ENCODE data around the gene GNG10. TPM values are rescaled to one million over a fixed set of nuclear protein-coding genes. Genes with fewer than 3 reads are reported as not detected.
"Not testable (repeated sequence)": the region's sequence is repeated elsewhere in the genome, so short reads cannot be mapped to it uniquely, and the experiment has no call there.

The GNG10 gene
- total RNA-seq, 1 donor from 2014 or later, result 27.5 TPM

- peaks cover 7% of the 10 kb centered on the region for H3K36me3 Mint-ChIP-seq (ENCODE audit: insufficient read depth)
- H3K27ac Mint-ChIP-seq, result peak overlapping the region; percentile 96
- DNase-seq (ENCODE audit: low spot score, unreplicated experiment), result no peak
- TF ChIP-seq, protein P1, sequence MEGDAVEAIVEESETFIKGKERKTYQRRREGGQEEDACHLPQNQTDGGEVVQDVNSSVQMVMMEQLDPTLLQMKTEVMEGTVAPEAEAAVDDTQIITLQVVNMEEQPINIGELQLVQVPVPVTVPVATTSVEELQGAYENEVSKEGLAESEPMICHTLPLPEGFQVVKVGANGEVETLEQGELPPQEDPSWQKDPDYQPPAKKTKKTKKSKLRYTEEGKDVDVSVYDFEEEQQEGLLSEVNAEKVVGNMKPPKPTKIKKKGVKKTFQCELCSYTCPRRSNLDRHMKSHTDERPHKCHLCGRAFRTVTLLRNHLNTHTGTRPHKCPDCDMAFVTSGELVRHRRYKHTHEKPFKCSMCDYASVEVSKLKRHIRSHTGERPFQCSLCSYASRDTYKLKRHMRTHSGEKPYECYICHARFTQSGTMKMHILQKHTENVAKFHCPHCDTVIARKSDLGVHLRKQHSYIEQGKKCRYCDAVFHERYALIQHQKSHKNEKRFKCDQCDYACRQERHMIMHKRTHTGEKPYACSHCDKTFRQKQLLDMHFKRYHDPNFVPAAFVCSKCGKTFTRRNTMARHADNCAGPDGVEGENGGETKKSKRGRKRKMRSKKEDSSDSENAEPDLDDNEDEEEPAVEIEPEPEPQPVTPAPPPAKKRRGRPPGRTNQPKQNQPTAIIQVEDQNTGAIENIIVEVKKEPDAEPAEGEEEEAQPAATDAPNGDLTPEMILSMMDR (IDR thresholded peaks at IDR 0.05; ENCODE audit: unreplicated experiment), result no peak
- peak overlapping the region; percentile 97 for H3K4me3 Mint-ChIP-seq (ENCODE audit: low read depth)
- H3K4me1 Mint-ChIP-seq (ENCODE audit: low read depth), result peaks cover 18% of the 10 kb centered on the region
- H3K9me3 Mint-ChIP-seq (ENCODE audit: low read depth), result no peaks in the 10 kb centered on the region
- peaks cover 17% of the 10 kb centered on the region for H3K27me3 Mint-ChIP-seq
Observed at GRCh38 chr9:111662576-111663300, 1.3 kb downstream of the GNG10 start.

DNA sequence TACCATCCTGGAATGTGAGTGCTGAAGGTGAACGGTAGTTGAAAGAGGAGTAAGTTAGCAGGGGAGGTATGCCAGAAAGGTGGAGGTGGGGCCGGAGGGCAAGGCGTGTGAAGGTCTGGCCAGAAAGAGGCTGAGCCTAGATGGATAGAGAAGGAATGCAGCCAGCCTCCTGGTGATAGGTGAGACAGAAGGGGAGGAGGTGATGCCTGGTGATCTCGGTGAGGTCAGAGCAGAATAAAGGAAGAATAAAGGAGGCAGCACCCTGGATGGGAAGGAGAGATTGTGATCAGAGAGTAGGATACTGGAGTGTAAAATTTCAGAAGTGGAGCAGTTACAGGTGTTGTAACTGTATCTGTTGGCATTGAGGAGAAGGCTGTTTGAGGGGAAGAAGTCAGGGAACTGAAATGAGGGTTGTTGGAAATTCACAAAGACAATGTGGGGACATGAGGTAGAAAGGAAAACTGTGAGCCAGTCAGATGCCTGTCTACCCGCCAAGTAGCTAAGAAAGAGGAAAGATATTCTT is 2.0 kb downstream of the GNG10 start:
- no peaks in the 10 kb centered on the region for H3K9me3 Mint-ChIP-seq (ENCODE audit: low read depth)

DNA sequence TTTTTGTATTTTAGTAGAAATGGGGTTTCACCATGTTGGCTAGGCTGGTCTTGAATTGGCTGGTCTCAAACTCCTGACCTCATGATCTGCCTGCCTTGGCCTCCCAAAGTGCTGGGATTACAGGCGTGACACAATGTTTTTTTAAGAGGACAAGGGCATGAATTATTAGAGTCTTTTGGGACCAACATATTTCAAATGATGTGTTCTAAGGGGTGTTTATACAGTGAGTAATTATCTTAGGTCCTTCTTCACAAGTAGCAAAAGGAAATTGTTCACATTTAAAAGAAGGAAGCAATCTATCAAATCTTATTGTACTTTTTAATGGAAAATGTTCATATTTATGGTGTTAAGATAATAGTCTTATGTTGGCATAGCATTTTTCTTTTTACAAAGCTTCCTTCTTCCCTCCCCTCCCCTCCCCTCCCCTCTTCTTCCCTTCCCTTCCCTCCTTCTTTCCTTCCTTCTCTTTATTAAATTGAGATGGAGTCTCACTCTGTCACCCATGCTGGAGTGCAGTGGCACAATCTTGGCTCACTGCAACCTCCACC is 6.7 kb downstream of the GNG10 start:
- DNase-seq (ENCODE audit: low spot score, unreplicated experiment), result no peak
- Mint-ChIP-seq H3K4me3 (ENCODE audit: low read depth) (no peak overlapping the region), H3K27me3 (no peaks in the 10 kb centered on the region), H3K9me3 (ENCODE audit: low read depth) (no peaks in the 10 kb centered on the region), H3K36me3 (ENCODE audit: insufficient read depth) (peaks cover 11% of the 10 kb centered on the region), H3K4me1 (ENCODE audit: low read depth) (peaks cover 5% of the 10 kb centered on the region), H3K27ac (no peak overlapping the region)
- TF ChIP-seq, protein P1 (IDR thresholded peaks at IDR 0.05; ENCODE audit: unreplicated experiment), result no peak

More for the DNA sequence above, 2.0 kb downstream of the GNG10 start:
- Mint-ChIP-seq H3K36me3 (ENCODE audit: insufficient read depth) (peaks cover 7% of the 10 kb centered on the region), H3K4me1 (ENCODE audit: low read depth) (peaks cover 18% of the 10 kb centered on the region), H3K4me3 (ENCODE audit: low read depth) (peak overlapping the region; percentile 97), H3K27ac (peak overlapping the region; percentile 43), H3K27me3 (peaks cover 17% of the 10 kb centered on the region)
- DNase-seq (ENCODE audit: low spot score, unreplicated experiment), result peak; percentile 11
- TF ChIP-seq, protein P1 (IDR thresholded peaks at IDR 0.05; ENCODE audit: unreplicated experiment), result no peak

DNA sequence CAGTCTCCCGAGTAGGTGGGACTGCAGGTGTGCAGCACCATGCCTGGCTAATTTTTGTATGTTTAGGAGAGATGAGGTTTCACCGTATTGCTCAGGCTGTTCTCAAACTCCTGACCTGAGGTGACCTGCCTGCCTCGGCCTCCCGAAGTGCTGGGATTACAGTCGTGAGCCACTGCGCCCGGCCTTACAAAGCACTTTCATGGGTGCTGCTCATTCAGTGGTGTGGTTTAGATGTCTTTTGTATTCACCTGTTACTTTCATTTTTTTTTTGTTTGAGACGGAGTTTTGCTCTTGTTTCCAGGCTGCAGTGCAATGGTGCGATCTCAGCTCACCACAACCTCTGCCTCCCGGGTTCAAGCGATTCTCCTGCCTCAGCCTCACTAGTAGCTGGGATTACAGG is 7.2 kb downstream of the GNG10 start:
- not testable (repeated sequence) for H3K27ac Mint-ChIP-seq; H3K4me3 Mint-ChIP-seq (ENCODE audit: low read depth); H3K4me1 Mint-ChIP-seq (ENCODE audit: low read depth)

DNA sequence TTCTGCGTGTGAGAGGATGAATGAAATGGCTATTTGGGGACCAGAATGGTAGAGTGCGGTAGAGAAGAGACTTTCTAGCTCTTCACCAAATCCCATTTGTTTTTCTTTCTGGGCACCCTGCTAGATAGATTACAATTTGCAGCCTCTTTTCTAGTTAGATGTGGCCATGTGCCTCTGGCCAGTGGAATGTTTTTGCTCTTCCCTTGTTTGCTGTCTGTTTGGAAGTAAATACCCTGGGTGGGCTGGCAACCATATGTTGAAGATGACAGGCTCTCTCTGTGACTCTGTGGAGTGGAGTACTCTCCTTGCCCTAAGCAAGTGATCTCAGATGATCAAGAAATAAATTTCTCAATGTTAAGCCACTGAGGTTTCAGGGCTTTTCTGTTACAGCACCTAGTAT is 12.9 kb downstream of the GNG10 start:
- no peak for DNase-seq (ENCODE audit: low spot score, unreplicated experiment)
- TF ChIP-seq, protein P1 (IDR thresholded peaks at IDR 0.05; ENCODE audit: unreplicated experiment), result no peak
- no peaks in the 10 kb centered on the region for H3K4me1 Mint-ChIP-seq (ENCODE audit: low read depth)
- peaks cover 3% of the 10 kb centered on the region for H3K9me3 Mint-ChIP-seq (ENCODE audit: low read depth)
- H3K36me3 Mint-ChIP-seq (ENCODE audit: insufficient read depth), result peaks cover 10% of the 10 kb centered on the region
- H3K4me3 Mint-ChIP-seq (ENCODE audit: low read depth), result no peak overlapping the region
- no peak overlapping the region for H3K27ac Mint-ChIP-seq
- H3K27me3 Mint-ChIP-seq, result no peaks in the 10 kb centered on the region

More for the DNA sequence above, 7.2 kb downstream of the GNG10 start:
- not testable (repeated sequence) for DNase-seq (ENCODE audit: low spot score, unreplicated experiment); H3K27me3 Mint-ChIP-seq; H3K9me3 Mint-ChIP-seq (ENCODE audit: low read depth); H3K36me3 Mint-ChIP-seq (ENCODE audit: insufficient read depth)
